Measurements from ENCODE around the gene RAB10. TPM values are rescaled to one million over a fixed set of nuclear protein-coding genes. Genes with fewer than 3 reads are reported as not detected.

The RAB10 gene
- total and polyA plus RNA-seq, 2 experiments from 2014 or later, result 102 to 143 TPM

GRCh38 chr2:26086155-26086637, 52.3 kb downstream of the RAB10 start (continued):
- no peak for TF ChIP-seq ZNF462 (CRISPR knock-in tag; IDR thresholded peaks at IDR 0.05)

- Histone ChIP-seq H3K4me2 (no peak overlapping the region), H3F3A (replicated peaks; ENCODE audit: low read depth) (no peaks in the 10 kb centered on the region), H3K36me3 (ENCODE audit: insufficient read depth) (no peaks in the 10 kb centered on the region), H3K27me3 (ENCODE audit: insufficient read depth) (no peaks in the 10 kb centered on the region), H3K4me1 (ENCODE audit: insufficient read depth) (peaks cover 34% of the 10 kb centered on the region), H3K4me3 (no peak overlapping the region), H3K79me2 (replicated peaks; ENCODE audit: insufficient read depth) (peaks cover 88% of the 10 kb centered on the region), H2AFZ (no peak overlapping the region), H4K20me1 (replicated peaks; ENCODE audit: insufficient read depth) (peaks cover 10% of the 10 kb centered on the region; the same call in 1 of the 2 replicates), H3K9me2 (ENCODE audit: insufficient read depth) (no peaks in the 10 kb centered on the region), H3K27ac (ENCODE audit: low read depth) (peak overlapping the region; percentile 23; the same call in 1 of the 2 replicates)
- no peak for DNase-seq (ENCODE audit: low spot score)
- Mint-ChIP-seq H3K9me3 (no peaks in the 10 kb centered on the region), H3K36me3 (ENCODE audit: low read depth) (peaks cover 13% of the 10 kb centered on the region; the same call in 2 of the 3 replicates), H3K27me3 (ENCODE audit: insufficient read depth, low read depth, poor library complexity) (peaks cover 8% of the 10 kb centered on the region), H3K4me3 (no peak overlapping the region), H3K27ac (0 out of 2 replicates have a peak overlapping the region, but pooled peaks have one; percentile 94), H3K4me1 (peaks cover 45% of the 10 kb centered on the region)
- no peak for ATAC-seq
- TF ChIP-seq CREB1 (CRISPR knock-in tag; IDR thresholded peaks at IDR 0.05; ENCODE audit: low read depth) (no peak), STAT1 (IDR thresholded peaks at IDR 0.05; ENCODE audit: unreplicated experiment) (no peak), NANOG (IDR thresholded peaks at IDR 0.05; ENCODE audit: borderline replicate concordance) (no peak), EZH2phosphoT487 (IDR thresholded peaks at IDR 0.05; ENCODE audit: unreplicated experiment) (no peak), CTCF (conservative IDR thresholded peaks at IDR 0.05; ENCODE audit: low read depth in 2 of 2) (no peak), REST (IDR thresholded peaks at IDR 0.05; ENCODE audit: unreplicated experiment) (no peak), ZNF114 (CRISPR knock-in tag; IDR thresholded peaks at IDR 0.05) (no peak), JUNB (IDR thresholded peaks at IDR 0.05; ENCODE audit: unreplicated experiment) (no peak), EZH2 (IDR thresholded peaks at IDR 0.05; ENCODE audit: low read depth, unreplicated experiment) (no peak), ZNF331 (CRISPR knock-in tag; IDR thresholded peaks at IDR 0.05; ENCODE audit: low read depth) (no peak)
Measured at GRCh38 chr2:26086779-26087178, 52.9 kb downstream of the RAB10 start.

Measured in GM23338 (cell line).